ENCODE data around the gene PTPRR.

GRCh38 chr12:70812136-70812535 is 108.4 kb downstream of the PTPRR start:
- TF ChIP-seq CTCF (IDR thresholded peaks at IDR 0.05; ENCODE audit: low read depth, low read length) (no peak), POLR2A (IDR thresholded peaks at IDR 0.05; ENCODE audit: extremely low read depth, insufficient read length) (no peak)
